ENCODE data around the gene ASB7.

The ASB7 gene

DNA sequence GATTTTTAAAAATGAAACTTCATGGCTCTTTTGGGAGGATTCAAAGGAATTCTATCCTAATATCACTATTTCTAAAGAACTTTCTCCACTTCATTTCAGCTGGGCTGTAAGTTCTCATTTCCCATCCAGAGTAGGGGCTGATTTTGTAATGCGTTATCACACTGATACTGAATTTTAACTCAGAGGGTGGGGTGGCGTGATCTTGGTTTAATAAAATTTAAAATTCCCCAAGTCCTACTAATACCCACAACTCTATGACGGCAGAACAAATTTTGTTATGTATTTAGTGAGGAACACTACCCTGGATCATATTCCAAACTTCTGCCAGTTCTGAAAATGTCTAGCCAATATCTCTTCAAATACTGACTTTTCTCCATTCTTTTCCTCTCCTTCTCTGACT, 92.7 kb downstream of the ASB7 start:
- Histone ChIP-seq H3K27ac (ENCODE audit: low read depth, low read length) (peak overlapping the region; percentile 59), H3K4me3 (ENCODE audit: low read depth in 1 of 5, low read length in 5 of 5) (no peak overlapping the region), H3K27me3 (ENCODE audit: control insufficient read depth in 5 of 5, insufficient read depth in 4 of 5, low read length in 5 of 5) (peaks cover 0 to 2% (median 0%) of the 10 kb centered on the region in 5 donors), H3K9ac (ENCODE audit: low read length in 5 of 5) (peak overlapping the region in 1 of 5 donors; percentile 7), H3K36me3 (ENCODE audit: control insufficient read depth in 5 of 5, insufficient read depth in 5 of 5, low read length in 5 of 5) (no peaks in the 10 kb centered on the region), H3K4me1 (ENCODE audit: control insufficient read depth in 5 of 5, insufficient read depth in 5 of 5, low read length in 5 of 5) (peaks cover 4 to 35% (median 12%) of the 10 kb centered on the region in 5 donors), H3K9me3 (ENCODE audit: control insufficient read depth in 5 of 5, low read length in 5 of 5) (no peaks in the 10 kb centered on the region)

DNA sequence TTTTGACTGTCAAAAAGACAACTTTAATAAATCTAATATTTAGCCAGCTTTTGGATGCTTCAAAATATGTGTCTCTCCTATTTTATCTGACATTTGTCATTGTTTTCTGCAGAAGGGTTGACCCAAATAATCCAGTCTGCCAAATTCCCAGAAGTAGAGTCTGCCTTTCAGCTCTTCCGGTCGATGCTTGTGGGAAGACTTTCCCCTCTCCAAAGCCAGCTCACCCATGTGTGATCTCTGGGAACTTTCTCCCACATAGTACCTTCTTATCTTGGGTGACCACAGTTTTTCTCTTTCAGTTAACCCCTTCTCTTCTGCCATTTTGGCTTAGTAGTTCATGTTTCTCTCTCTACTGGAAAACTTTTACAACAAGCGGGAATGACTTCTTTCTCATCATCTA, 94.1 kb downstream of the ASB7 start:
- Histone ChIP-seq H3K27ac (ENCODE audit: low read depth, low read length) (no peak overlapping the region), H3K9ac (ENCODE audit: low read length in 5 of 5) (no peak overlapping the region), H3K36me3 (ENCODE audit: control insufficient read depth in 5 of 5, insufficient read depth in 5 of 5, low read length in 5 of 5) (no peaks in the 10 kb centered on the region), H3K4me3 (ENCODE audit: low read depth in 1 of 5, low read length in 5 of 5) (no peak overlapping the region), H3K27me3 (ENCODE audit: control insufficient read depth in 5 of 5, insufficient read depth in 4 of 5, low read length in 5 of 5) (peaks cover 0 to 2% (median 0%) of the 10 kb centered on the region in 5 donors), H3K9me3 (ENCODE audit: control insufficient read depth in 5 of 5, low read length in 5 of 5) (no peaks in the 10 kb centered on the region), H3K4me1 (ENCODE audit: control insufficient read depth in 5 of 5, insufficient read depth in 5 of 5, low read length in 5 of 5) (peaks cover 4 to 22% (median 8%) of the 10 kb centered on the region in 5 donors)

Data from subcutaneous abdominal adipose tissue (tissue), 5 donors.